Non-pigmented ciliary epithelial cell (primary cell): ENCODE measurements around the gene TYRP1.
"Not testable (repeated sequence)": the region's sequence is repeated elsewhere in the genome, so short reads cannot be mapped to it uniquely, and the experiment has no call there.

ENCODE experiments used
- DNase-seq: peaks from one replicate; pipeline ENCODE4 v3.0.0-alpha.2; 2010; ENCODE audit warnings: low read depth

Gene TYRP1

DNA sequence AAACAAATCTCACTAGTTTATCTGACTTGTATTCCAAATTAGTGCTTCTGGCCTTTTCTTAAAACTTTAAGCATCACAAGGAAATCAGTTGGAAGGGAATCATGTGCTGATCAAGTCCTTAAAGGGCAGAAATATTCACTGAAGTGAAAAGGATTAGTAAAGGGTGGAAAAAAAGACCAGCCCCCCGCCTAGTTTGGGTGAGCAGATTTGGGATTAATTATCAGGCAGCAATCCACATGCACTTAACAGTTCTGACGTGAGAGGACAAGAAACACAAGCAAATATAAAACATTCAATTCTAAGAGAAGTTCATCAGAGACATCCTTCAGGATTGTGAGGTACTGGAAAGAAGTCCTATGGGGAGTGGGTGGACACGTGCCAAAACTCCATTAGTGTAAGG lies at the start of gene TYRP1:
Gene TYRP1, plus strand, starts transcription at position 245 of the 400 bp plus-strand sequence. CDS start 612 bp downstream, outside the sequence.
- no peak for DNase-seq

GRCh38 chr9:12643686-12644085 lies 49.5 kb upstream of the TYRP1 start:
- DNase-seq: no peak

DNA sequence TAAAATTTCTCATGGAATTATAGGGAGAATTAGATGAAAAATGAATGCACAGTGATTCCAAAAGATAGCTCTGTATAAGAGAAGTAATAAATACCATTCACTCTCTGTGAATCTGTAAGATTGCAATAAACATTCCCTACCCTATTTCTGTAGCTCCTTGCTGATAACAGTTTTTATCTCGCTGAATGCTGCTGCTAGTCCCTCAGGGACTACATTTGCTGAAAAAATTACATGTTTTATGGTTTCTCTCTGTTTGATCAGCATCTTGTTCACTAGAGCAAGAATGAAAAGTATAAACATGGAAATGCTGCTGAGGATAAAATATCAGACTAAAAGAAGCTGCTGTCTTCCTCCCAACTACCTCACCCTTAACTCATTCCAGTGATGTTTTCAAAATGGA lies 44.3 kb upstream of the TYRP1 start:
- no peak for DNase-seq

DNA sequence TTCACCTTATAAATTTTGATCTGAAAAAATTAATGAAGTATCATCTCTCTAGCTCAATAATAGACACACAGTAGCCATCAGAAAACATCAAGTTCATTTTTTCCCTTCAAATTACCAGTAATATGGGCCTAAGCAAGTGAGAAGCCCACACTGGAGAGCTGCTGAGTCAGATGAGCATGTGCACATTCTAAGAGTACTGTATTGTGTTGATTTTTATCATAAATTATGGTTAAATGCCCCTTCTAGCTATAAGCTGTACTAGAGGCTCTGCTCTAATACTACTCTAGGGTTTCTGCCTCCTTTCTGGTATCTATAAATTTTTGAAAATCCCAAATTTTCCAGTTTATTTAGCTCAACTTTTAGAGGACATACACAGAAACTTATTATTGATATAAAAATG lies 42.1 kb upstream of the TYRP1 start:
- no peak for DNase-seq

- no peak for DNase-seq
These were observed 40.2 kb upstream of the TYRP1 start for GRCh38 chr9:12652973-12653372.

DNA sequence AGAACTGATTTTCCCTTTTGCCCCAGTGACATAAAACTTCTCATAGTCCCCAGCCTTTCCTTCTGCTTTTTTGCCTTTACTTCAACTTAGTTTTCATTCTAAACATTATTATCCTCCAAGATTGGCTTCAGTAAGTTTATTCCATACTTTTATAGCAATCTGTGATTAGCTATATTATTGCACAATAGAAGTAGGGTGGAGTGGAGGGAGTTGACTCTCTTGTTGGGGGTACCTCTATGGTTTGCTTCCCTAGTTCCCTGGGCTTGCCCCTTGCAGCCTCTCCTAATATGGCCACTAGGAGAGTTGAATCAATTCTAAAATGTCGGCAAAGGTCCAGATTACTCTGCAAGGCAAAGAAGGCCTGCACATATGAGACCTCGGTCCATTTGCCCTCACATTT lies 36.4 kb upstream of the TYRP1 start:
- no peak for DNase-seq

- no peak for DNase-seq
These were observed 36.0 kb upstream of the TYRP1 start for GRCh38 chr9:12657233-12657632.

- no peak for DNase-seq
These were observed 35.2 kb upstream of the TYRP1 start for GRCh38 chr9:12657998-12658397.

GRCh38 chr9:12658531-12659209 lies 34.5 kb upstream of the TYRP1 start:
- DNase-seq: no peak

- no peak for DNase-seq
These were observed 34.0 kb upstream of the TYRP1 start for GRCh38 chr9:12659220-12659619.

DNA sequence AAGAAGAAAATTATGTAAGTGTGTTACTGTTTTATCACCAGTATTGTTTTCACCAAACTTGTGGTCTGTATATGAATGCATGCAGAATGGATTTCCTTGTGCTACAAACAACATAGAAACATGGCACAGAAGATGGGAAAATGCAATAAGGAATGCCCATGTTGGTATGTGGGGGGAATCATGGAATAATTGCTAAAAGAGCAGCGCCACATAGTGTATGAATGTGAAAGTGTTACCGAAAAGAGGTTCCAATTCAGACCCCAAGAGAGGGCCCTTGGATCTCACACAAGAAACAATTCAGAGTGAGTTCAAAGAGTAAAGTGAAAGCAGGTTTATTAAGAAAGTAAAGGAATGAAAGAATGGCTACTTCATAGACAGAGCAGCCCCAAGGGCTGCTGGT lies 26.4 kb upstream of the TYRP1 start:
- no peak for DNase-seq

DNA sequence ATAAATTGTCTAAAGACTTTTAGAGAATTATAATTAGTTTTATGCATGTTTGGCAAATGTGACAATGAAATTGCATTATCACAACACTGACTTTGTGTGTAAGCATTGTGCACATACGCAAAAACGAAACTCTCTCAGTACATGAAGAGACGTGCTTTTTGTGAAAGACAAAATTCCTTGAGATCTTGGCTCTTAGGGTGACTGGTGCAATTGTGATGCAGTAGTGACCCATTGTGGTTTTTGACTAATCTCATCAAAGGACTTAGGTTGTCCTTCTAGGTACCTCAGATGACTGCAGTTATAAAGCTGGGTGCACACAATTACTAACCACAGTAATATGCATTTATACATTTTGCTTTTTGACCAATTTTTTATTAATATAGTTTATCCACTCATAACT lies 25.3 kb upstream of the TYRP1 start:
- no peak for DNase-seq

DNA sequence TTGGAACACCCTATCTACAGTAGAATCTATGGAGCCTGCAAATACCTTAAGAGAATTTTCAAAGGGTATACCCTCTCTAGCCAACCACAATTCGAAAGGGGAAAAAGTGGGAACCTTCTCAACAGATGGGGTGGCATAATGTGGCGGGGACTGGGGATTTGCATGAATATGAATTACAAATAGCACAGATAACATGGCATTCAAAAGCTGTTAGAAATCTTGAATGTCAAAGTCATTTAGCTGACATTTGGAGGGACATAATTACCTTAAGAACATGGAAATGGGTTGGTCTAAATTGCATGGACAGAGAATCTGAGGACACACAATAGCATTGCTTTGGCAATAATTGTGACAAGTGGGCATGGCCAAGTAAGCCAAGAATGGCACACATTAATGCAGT lies 23.2 kb upstream of the TYRP1 start:
- DNase-seq: no peak

- DNase-seq: no peak
These were observed 18.2 kb upstream of the TYRP1 start for GRCh38 chr9:12674961-12675360.

GRCh38 chr9:12677462-12678126 lies 15.6 kb upstream of the TYRP1 start:
- DNase-seq: not testable (repeated sequence)

DNA sequence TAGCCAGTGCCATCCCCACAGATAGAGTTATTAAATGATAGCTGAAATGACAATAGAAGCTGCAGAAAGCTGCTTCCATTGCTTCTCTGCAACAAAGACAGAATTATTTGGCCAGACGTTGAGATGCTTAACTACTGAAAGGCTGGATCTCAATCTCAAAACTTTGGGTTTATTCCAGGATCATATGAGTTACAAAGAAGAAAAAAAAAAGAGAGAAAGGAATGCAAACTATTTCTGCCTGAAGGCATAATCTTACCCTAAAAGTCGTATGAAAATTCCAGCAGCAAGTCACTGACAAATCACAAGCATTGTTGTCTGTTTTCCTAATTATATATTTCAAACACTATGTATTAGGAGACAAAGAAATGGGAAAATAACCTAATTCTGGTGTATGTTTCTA lies 12.8 kb upstream of the TYRP1 start:
- no peak for DNase-seq

DNA sequence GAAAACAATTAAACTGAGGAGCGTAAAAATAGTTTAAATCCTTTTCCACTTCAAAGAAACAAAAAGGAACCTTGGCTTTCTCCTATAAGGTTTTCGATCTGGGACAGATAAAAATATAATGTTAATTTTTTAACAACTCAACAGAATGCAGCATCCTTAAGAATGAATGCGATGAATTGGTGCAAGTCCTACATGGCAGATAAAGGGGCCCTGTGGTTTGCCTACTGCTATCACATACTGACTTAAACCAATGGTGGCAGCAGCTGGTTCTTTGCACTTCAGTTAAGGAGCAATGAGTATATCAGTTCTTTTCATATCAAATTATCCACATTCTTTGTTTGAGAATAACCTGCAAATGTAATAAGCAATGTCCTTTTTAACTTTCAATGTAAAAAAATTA lies 12.4 kb upstream of the TYRP1 start:
- DNase-seq: no peak

DNA sequence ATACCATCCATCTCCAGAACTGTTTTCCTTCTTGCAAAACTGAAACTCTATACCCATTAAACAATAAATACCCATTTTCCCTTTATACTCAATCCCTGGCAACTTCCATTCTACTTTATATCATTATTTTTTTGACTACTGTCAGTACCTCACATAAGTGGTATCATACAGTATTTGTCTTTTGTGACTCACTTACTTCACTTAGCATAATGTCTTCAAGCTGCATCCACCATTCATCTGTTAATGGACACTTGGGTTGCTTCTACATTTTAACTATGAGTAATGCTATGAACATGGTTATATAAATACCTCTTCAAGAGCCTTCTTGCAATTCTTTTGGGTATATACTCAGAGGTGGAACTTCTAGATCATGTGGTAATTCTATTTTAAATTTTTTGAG lies 11.6 kb upstream of the TYRP1 start:
- DNase-seq: no peak

DNA sequence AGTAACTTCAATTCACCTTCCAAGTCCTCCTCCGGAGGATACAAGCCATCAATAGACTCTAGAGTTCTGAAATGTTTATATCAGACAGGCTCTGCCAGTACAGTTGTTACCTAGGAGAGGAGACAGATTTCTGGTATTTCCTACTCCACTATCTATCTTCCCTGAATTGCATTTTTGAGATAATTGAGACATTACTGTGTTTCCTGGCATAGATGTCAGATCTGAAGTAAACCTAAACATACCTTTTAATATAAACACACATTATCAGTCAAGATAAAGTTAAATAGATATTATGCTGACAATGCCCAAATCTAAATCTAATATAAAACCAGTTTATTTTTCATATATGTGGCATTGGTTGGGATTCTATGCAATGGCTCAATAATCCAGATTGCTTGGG lies 8.2 kb upstream of the TYRP1 start:
- DNase-seq: no peak

DNA sequence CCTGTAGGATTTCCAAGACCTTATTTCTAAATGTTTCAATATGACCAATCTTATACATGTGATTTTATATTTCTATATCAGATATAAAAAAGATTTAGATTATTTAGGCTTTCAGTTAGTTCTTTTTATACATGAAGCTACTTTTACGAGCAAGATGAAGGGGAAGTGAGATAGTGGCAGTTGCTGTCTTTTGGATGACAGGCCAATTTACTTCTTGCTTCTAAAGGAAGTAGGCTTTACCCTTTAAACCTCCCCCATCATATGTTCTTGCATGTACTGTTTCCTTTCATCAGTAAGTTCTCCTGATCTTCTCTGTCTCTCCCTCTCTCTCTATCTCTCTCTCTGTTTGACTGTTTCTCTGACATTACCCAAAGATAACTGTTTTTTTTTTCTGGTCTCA lies 4.0 kb upstream of the TYRP1 start:
- DNase-seq: no peak

DNA sequence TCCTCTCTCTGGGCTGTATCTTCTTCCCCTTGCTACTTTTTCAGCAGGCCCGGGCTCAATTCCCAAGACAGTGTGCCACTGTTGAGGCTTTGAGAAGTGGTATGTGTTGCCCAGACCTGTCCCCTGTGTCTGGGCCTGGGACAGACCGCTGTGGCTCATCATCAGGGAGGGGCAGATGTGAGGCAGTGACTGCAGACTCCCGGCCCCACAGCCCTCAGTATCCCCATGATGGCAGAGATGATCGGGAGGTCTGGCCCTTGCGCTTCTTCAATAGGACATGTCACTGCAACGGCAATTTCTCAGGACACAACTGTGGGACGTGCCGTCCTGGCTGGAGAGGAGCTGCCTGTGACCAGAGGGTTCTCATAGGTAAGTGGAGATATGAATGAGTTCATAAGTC lies 828 bp downstream of the TYRP1 start:
- no peak for DNase-seq

DNA sequence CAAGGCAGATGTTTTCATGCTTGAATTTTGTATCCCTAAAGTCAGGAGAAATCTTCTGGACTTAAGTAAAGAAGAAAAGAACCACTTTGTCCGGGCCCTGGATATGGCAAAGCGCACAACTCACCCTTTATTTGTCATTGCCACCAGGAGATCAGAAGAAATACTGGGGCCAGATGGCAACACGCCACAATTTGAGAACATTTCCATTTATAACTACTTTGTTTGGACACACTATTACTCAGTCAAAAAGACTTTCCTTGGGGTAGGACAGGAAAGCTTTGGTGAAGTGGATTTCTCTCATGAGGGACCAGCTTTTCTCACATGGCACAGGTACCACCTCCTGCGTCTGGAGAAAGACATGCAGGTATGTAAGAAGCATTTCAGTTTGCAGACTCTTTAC lies 2.3 kb downstream of the TYRP1 start:
- no peak for DNase-seq

GRCh38 chr9:12696931-12697622 lies 3.9 kb downstream of the TYRP1 start:
- DNase-seq: no peak
